AG09309 (cell line): Measurements from ENCODE around the gene SETBP1.

Experiments
- DNase-seq: peaks from one replicate; pipeline ENCODE4 v3.0.0-alpha.2; 2010; ENCODE audit warnings: low read depth
- H3K4me3 ChIP-seq: 2 replicates; pipeline ENCODE4 v1.5.1; 2011; ENCODE audit warnings: mild to moderate bottlenecking, low read depth, low read length, moderate library complexity; ENCODE audit not compliant: control insufficient read depth
- TF ChIP-seq, protein P1 (sequence below): IDR thresholded peaks from 2 replicates; pipeline ENCODE4 v1.5.1; 2011; ENCODE audit warnings: mild to moderate bottlenecking, low read depth, low read length, inconsistent platforms; ENCODE audit not compliant: insufficient read depth, control insufficient read depth; ENCODE audit errors: missing control alignments

Gene SETBP1

DNA sequence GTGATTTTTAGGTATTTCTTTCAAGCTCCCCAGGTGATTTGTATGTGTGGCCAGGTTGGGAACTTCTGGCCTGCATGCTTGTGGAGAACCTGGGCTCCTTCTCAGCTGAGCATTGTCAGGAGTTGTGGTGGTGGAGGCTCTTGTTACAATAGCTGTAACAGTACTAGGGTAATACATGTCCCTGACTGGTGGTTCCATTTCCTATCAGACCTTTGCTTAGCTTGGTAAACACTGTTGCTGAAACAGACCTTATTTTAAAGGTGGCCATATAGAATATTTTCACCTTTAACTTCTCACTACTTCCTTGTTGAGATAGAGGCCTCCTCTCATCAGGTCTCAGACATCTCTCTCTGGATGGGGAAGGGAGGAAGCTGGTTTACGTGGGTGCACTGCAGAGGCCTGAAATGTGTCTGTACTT is 79.2 kb downstream of the SETBP1 start:
- no peak for DNase-seq
- TF ChIP-seq, protein P1, sequence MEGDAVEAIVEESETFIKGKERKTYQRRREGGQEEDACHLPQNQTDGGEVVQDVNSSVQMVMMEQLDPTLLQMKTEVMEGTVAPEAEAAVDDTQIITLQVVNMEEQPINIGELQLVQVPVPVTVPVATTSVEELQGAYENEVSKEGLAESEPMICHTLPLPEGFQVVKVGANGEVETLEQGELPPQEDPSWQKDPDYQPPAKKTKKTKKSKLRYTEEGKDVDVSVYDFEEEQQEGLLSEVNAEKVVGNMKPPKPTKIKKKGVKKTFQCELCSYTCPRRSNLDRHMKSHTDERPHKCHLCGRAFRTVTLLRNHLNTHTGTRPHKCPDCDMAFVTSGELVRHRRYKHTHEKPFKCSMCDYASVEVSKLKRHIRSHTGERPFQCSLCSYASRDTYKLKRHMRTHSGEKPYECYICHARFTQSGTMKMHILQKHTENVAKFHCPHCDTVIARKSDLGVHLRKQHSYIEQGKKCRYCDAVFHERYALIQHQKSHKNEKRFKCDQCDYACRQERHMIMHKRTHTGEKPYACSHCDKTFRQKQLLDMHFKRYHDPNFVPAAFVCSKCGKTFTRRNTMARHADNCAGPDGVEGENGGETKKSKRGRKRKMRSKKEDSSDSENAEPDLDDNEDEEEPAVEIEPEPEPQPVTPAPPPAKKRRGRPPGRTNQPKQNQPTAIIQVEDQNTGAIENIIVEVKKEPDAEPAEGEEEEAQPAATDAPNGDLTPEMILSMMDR, result no peak
- no peak overlapping the region for H3K4me3 ChIP-seq

GRCh38 chr18:44761812-44762211 is 81.1 kb downstream of the SETBP1 start:
- no peak overlapping the region for H3K4me3 ChIP-seq
- TF ChIP-seq, protein P1, result no peak
- DNase-seq, result no peak

DNA sequence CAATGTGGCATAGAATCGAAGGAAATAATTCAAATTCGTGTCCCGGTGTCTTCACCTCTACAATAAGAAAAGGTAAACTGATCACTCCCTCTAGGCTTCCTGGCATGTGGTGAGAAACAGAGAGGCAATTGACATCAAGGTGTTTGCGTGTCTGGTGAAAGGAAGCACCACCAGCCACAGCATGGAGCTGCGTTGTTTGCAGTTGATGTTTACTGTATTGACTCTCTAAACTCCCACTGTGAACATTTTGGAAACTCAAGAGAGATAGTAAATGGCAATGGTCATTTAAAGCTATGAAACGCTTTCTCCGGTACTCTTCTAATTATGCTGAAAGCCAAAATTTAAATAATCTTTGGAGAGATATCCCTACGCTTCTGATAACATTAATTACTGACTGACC is 82.6 kb downstream of the SETBP1 start:
- no peak overlapping the region for H3K4me3 ChIP-seq
- TF ChIP-seq, protein P1, result no peak
- no peak for DNase-seq

GRCh38 chr18:44764863-44765262 is 84.2 kb downstream of the SETBP1 start:
- no peak for DNase-seq
- H3K4me3 ChIP-seq, result no peak overlapping the region
- TF ChIP-seq, protein P1, result no peak

GRCh38 chr18:44765456-44765855 is 84.8 kb downstream of the SETBP1 start:
- DNase-seq, result no peak
- TF ChIP-seq, protein P1, result no peak
- H3K4me3 ChIP-seq, result no peak overlapping the region

DNA sequence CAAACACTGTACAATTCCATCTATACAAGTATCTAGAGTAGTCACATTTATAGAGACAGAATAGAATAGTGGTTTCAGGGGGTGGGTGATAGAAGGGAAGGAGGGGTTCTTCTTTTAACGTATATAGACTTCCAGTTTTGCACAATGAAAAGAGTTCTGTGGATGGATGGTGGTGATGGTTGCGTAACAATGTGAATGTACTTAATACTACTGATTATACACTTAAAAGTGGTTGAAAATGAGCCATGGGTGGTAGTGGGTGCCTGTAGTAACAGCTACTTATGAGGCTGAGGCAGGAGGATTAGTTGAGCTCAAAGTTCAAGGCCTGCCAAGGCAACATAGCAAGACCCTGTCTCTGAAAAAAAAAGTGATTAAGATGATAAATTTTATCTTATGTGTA is 85.8 kb downstream of the SETBP1 start:
- TF ChIP-seq, protein P1, result no peak
- H3K4me3 ChIP-seq, result no peak overlapping the region
- no peak for DNase-seq

- TF ChIP-seq, protein P1, result no peak
- H3K4me3 ChIP-seq, result no peak overlapping the region
- DNase-seq, result no peak
Observed at GRCh38 chr18:44767807-44768206, 87.1 kb downstream of the SETBP1 start.
